GM11168 (cell line): ENCODE results near the gene DTNBP1.

Source experiments
- in situ Hi-C: fragments of 300-500 bp; cut with MboI; formaldehyde crosslinking; loops from one replicate; pipeline ENCODE4 v1.12.0; 2022; ENCODE audit warnings: low sequenced_read_pairs; ENCODE audit not compliant: unreplicated experiment

DTNBP1 gene

GRCh38 chr6:15538766-15539495, 123.9 kb downstream of the DTNBP1 start:
- in situ Hi-C loops, result no loop called here

GRCh38 chr6:15538106-15538505, 124.7 kb downstream of the DTNBP1 start:
- in situ Hi-C loops, result no loop called here

- in situ Hi-C loops, result no loop called here
Observed at GRCh38 chr6:15536198-15536955, 126.5 kb downstream of the DTNBP1 start.

GRCh38 chr6:15535495-15536197, 127.2 kb downstream of the DTNBP1 start:
- in situ Hi-C loops, result no loop called here

- in situ Hi-C loops, result no loop called here
Observed at GRCh38 chr6:15534974-15535373, 127.9 kb downstream of the DTNBP1 start.

- in situ Hi-C loops, result no loop called here
Observed at GRCh38 chr6:15533379-15534026, 129.3 kb downstream of the DTNBP1 start.

- in situ Hi-C loops, result no loop called here
Observed at GRCh38 chr6:15531973-15532372, 130.9 kb downstream of the DTNBP1 start.

GRCh38 chr6:15530411-15530810, 132.4 kb downstream of the DTNBP1 start:
- in situ Hi-C loops, result no loop called here

- in situ Hi-C loops, result no loop called here
Observed at GRCh38 chr6:15528870-15529269, 134.0 kb downstream of the DTNBP1 start.

- in situ Hi-C loops, result no loop called here
Observed at GRCh38 chr6:15527838-15528617, 134.8 kb downstream of the DTNBP1 start.

GRCh38 chr6:15526212-15526701, 136.6 kb downstream of the DTNBP1 start:
- in situ Hi-C loops, result no loop called here

- in situ Hi-C loops, result no loop called here
Observed at GRCh38 chr6:15524861-15525401, 137.9 kb downstream of the DTNBP1 start.

GRCh38 chr6:15523679-15524630, 138.9 kb downstream of the DTNBP1 start:
- in situ Hi-C loops, result no loop called here

GRCh38 chr6:15522856-15523529, 139.8 kb downstream of the DTNBP1 start:
- in situ Hi-C loops, result no loop called here

- in situ Hi-C loops, result no loop called here
Observed at GRCh38 chr6:15522427-15522826, 140.4 kb downstream of the DTNBP1 start.

GRCh38 chr6:15522026-15522425, 140.8 kb downstream of the DTNBP1 start:
- in situ Hi-C loops, result no loop called here

- in situ Hi-C loops, result no loop called here
Observed at GRCh38 chr6:15521582-15521981, 141.2 kb downstream of the DTNBP1 start.
